AG09319 (cell line): Measurements from ENCODE around the gene GRM3.

Experiments
- DNase-seq: peaks from one replicate; pipeline ENCODE4 v3.0.0-alpha.2; 2010; ENCODE audit warnings: low read depth; ENCODE audit errors: extremely low read depth
- CTCF ChIP-seq: IDR thresholded peaks from 2 replicates; pipeline ENCODE4 v1.5.1; 2011; ENCODE audit warnings: low read depth, mild to moderate bottlenecking, inconsistent platforms, low read length, moderate library complexity

The GRM3 gene

GRCh38 chr7:86748843-86749719 is 105.4 kb downstream of the GRM3 start:
- no peak for DNase-seq
- no peak for TF ChIP-seq CTCF

- no peak for TF ChIP-seq CTCF
- no peak for DNase-seq
These were observed 106.3 kb downstream of the GRM3 start for GRCh38 chr7:86749741-86750665.

- no peak for TF ChIP-seq CTCF
- no peak for DNase-seq
These were observed 116.5 kb downstream of the GRM3 start for GRCh38 chr7:86760236-86760635.

GRCh38 chr7:86762129-86762528 is 118.4 kb downstream of the GRM3 start:
- DNase-seq: no peak
- no peak for TF ChIP-seq CTCF

GRCh38 chr7:86765931-86766330 is 122.2 kb downstream of the GRM3 start:
- TF ChIP-seq CTCF: no peak
- no peak for DNase-seq

- DNase-seq: no peak
These were observed 124.7 kb downstream of the GRM3 start for GRCh38 chr7:86768394-86768793.

More at GRCh38 chr7:86768394-86768793, 124.7 kb downstream of the GRM3 start:
- no peak for TF ChIP-seq CTCF
